Activated effector memory CD4-positive, alpha-beta T cell treated with Interleukin-2 at 50 U/mL for 16 hours (primary cell): ENCODE data around the gene GRID1.

Source experiments
- DNase-seq: peaks from one replicate; pipeline ENCODE4 v3.0.0-alpha.2; 2020

The GRID1 gene

GRCh38 chr10:86366033-86366901 is at the start of gene GRID1:
Gene GRID1 (minus strand): TSS chr10:86366795.
- DNase-seq, result no peak

GRCh38 chr10:86415583-86415982 is 49.0 kb upstream of the GRID1 start:
- no peak for DNase-seq

DNA sequence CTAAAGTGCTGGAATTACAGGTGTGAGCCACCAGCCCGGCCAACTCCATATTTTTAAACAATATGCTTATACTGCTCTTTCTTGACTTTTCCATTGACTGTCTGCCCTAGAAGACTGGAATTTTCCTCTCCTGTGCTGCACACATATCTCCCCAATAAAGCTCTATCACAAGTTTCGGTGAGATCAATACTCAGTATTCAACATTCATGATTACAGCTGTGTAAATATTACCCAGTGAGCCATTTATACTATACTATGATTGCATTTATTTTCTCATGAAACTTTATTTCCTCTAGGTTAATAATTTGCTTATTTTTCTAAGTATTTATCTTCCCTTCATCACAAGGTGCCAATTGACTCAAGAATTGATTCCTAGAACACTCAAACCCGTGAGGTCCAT is 48.5 kb upstream of the GRID1 start:
- DNase-seq, result no peak

DNA sequence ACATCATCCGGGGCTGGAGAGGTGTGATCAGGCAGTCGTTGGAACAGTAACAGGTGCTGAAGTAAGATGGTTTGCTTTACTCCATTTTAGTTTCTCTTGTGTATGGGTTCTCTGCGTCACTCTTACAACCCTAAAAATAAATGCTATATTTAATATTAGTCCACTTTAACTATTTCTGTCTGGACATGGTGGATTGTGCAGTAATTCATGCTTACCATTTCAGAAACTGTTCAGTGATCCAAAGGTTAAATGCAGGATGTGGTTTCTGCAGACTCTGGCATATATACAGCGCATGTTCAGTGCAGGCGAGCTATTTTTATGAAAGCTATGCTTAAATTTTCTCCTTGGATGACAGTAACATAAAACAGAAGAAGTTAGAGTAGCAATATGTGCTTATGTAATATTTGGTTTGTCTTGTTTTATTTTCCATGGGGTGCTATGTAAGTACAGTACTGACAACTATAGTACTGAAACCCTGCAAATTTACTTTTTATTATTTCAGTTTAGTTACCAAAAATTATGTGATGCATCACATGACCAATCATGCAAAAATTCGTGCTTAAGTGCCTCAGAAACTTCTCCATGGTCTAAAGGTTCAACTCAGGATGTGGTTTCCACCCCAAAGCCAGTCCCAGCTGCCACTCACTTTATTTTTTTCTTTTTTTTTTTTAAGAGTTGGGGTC is 46.6 kb upstream of the GRID1 start:
- no peak for DNase-seq

DNA sequence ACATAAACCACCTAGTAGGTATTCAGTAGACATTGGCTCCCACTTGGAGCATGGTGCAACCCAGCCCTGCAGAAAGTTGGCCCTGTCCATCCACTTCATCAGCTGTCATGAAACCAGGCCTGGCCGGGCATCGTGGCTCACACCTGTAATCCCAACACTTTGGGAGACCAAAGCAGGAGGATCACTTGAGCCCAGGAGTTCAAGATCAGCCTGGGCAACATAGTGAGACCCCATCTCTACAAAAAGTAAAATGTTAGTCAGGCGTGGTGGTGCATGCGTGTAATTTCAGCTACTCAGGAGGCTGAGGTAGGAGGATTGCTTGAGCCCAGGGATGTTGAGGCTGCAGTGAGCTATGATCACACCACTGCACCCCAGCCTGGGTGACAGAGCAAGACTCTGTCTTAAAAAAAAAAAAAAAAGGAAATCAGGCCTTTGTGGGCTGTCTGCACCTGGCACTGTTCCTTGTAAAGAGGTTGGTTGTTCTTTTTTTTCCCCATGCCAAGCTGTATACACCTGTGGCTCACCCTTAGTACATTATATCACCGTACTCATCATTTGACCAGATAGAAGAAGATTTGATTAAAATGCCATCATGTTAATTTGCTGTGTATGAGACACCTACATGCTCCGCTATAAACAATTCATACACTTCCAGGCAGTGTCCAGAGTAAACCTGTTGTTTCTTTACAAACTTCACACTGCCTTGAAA is 45.4 kb upstream of the GRID1 start:
- no peak for DNase-seq

- no peak for DNase-seq
These were observed 44.8 kb upstream of the GRID1 start for GRCh38 chr10:86411281-86411841.

DNA sequence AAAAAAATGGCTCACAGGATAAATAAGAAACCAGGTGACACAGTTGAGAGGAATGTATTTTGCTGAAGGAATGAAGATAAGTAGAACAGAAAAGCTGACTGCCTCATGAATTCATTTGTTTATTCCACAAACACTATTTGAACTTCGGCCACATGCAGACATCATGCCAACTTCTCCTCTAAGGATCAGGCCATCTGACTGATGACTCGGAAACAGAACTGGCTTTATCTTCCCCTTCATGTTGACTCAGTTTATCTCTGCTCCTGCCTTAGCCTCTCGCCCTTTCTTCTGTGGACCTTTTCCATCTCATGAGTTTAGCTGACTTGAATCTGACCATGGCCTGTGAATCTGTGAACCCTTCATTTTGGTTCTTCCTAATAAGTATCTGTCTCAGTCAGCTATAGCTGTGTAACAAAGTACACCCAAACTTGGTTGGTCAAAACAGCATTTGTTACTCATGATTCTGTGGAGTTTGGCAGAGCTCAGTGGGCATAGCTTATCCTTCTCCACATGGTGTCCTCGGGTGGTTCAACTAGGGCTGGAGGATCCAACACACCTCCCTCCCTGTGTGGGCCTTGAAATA is 44.0 kb upstream of the GRID1 start:
- DNase-seq, result no peak

DNA sequence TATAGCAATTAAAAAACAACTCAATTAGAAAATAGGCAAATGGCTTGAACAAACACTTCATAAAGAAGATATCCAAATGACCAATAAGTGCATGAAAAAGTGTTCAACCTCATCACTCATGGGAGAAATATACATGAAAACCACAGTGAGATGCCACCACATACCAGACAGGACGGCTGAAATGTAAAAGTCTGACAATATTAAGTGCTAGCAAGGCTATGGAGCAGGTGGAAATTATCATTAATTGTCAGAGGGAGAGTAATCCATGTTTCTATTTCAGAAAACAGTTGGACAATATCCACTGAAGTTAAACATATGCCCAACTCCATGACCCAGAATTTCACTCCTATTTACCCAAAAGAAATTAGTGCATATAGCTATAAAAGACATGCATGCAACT is 42.6 kb upstream of the GRID1 start:
- no peak for DNase-seq

- no peak for DNase-seq
These were observed 36.7 kb upstream of the GRID1 start for GRCh38 chr10:86403183-86403797.

DNA sequence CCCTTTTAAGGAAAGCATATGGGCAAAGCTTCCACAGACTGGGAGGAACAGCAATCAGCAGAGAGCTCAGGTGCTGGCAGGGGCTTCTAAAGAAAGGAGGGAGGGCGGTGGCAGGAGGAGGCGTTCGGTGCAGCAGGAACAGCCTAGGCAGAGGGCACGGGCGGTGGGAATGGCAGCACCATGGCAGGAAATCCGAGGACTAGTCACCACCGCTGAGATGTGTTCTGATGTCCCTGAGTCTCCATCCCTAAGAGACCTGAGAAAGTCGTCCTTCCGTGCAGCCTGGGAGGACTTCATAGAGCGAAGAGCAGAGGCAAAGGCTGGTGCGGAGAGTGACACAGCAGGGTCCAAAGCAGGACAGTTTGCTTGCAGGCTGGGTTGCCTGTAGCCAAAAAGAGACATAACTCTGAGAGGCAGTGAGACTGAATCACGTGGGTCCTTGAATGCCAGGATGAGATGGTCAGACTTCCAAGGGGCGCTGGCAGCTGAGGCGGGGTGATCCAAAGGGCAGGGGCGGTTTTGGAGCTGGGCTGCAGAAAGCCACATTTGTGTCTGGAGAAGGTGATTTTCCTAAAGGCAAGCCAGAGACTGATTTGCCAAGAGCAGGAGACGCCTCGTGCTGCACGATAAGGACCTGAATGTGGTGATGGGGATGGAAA is 35.8 kb upstream of the GRID1 start:
- DNase-seq, result no peak

GRCh38 chr10:86401588-86402282 is 35.1 kb upstream of the GRID1 start:
- no peak for DNase-seq

GRCh38 chr10:86400705-86401587 is 34.4 kb upstream of the GRID1 start:
- DNase-seq, result peak; percentile 57

DNA sequence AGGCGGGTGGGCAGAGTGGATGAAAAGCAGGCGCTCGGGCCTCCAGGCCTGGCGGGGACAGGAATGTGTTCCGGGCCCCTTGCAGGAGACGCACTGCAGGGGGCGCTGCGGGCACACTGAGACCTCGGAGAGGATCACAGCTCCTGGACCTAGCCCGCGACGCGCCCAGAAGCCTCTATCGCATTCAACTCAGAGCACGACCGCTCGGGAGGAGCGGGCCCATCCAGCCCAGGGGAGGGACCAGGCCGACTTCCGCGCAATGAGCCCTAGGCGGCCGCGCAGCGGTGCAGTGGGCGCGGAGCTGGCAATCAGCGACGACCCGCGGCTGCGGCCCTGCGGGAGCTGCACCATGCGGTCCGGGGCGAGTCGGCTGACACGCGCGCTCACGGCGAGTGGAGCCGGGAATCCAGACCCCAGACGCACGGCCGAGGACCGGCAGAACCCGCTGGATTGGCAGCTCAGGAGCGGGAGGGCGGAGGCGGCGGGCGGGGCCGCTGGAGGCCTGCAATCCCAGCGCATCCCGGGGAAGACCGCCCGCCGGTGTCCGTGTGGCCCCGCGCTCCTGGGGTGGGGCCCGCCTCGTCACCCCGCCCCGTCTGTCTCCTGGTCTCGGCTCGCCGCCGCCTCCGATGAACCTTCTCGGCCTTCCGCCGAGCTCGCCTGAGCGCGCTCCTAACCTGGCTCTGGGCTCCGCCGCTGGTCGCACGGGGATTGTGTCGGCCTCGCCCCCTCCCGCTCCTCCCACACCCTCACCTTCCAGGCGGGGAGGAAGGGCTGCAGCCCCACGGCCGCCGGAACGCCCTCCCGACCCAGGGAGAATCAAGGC is 33.5 kb upstream of the GRID1 start:
- DNase-seq, result peak; percentile 88

DNA sequence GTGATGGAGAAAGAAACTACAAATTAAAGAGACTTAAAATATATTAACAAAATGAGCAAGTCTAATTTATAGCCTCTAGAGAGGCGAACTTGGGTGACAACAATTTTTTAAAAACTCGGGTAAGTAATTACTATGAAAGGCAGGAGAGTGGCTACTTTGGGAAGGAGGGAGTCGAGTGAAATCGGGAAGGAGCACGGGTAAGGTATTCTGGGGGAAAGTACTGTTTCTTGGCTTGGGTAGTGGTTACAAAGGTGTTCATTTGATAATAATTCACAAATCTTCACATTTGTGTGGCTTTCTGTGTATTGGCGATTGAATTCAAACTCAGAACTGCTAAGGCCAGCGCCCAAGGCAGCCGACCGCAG is 32.9 kb upstream of the GRID1 start:
- no peak for DNase-seq

DNA sequence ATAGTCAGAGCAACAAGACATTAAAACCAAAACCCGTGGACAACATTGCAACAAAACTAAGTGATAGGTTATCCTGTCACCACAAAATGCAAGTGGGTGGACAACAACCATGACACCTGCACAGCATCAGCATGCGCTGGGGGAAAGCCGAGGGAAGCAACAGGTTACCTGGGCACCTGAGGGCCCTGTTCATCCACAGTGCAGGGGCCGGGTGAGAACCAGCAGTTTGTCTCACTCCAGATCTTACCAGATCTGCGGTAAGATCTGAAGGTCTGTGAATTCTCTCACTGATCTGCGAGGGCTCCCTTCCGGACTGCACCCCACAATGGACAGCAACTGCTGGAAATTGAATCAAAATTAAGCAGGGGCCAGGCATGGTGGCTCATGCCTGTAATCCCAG is 30.5 kb upstream of the GRID1 start:
- no peak for DNase-seq

GRCh38 chr10:86393862-86394455 is 27.4 kb upstream of the GRID1 start:
- no peak for DNase-seq

- no peak for DNase-seq
These were observed 26.8 kb upstream of the GRID1 start for GRCh38 chr10:86393362-86393761.

- no peak for DNase-seq
These were observed 26.1 kb upstream of the GRID1 start for GRCh38 chr10:86392723-86393094.
